GM10266 (cell line): ENCODE measurements around the gene ITGA8.
"Not testable (repeated sequence)": the region's sequence is repeated elsewhere in the genome, so short reads cannot be mapped to it uniquely, and the experiment has no call there.

Experiments
- DNase-seq: peaks from one replicate; pipeline ENCODE4 v3.0.0; 2012; ENCODE audit errors: extremely low spot score
- TF ChIP-seq, protein P1 (sequence below): IDR thresholded peaks from 2 replicates; pipeline ENCODE4 v1.5.1; 2012; ENCODE audit warnings: mild to moderate bottlenecking, low read depth; ENCODE audit not compliant: control insufficient read depth, insufficient read depth; ENCODE audit errors: missing control alignments

Gene ITGA8

DNA sequence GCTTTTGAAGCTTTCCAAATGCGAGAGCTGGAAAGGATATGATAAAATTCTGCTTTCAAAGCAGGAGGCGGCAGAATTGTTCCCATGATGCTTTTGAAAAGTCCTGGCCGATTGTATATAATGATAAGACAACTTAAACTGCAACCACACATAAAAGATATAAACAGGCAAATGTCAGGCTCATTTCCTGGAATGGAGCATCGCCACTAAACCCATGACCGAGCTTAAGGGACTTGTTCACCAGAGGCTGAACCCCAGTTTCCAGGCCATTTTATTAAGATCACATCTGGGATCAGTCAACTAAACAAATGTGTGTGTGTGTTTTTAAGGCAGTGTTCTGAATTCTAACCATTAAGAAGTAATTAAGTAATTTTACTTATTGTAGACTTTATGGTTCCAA lies 131.6 kb downstream of the ITGA8 start:
- no peak for DNase-seq
- TF ChIP-seq, protein P1, sequence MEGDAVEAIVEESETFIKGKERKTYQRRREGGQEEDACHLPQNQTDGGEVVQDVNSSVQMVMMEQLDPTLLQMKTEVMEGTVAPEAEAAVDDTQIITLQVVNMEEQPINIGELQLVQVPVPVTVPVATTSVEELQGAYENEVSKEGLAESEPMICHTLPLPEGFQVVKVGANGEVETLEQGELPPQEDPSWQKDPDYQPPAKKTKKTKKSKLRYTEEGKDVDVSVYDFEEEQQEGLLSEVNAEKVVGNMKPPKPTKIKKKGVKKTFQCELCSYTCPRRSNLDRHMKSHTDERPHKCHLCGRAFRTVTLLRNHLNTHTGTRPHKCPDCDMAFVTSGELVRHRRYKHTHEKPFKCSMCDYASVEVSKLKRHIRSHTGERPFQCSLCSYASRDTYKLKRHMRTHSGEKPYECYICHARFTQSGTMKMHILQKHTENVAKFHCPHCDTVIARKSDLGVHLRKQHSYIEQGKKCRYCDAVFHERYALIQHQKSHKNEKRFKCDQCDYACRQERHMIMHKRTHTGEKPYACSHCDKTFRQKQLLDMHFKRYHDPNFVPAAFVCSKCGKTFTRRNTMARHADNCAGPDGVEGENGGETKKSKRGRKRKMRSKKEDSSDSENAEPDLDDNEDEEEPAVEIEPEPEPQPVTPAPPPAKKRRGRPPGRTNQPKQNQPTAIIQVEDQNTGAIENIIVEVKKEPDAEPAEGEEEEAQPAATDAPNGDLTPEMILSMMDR, result no peak

DNA sequence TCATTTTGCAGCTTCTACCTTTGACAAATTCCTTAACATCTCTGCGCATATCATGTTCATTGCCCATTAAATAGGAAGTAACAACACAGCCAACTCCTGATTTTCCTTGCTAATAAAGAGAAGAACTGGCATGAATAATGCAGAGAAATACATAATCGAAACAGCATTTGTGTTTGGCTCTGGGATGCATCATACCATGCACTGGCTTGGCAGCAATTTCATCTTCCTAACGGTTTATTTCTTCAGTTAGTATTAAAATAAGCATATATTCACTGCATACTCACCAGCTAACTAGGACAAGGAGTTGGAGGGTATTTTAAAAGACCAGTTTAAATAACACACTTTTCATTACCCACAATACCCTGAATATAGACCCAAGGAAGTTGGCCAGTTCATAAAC lies 132.5 kb downstream of the ITGA8 start:
- TF ChIP-seq, protein P1, result no peak

DNA sequence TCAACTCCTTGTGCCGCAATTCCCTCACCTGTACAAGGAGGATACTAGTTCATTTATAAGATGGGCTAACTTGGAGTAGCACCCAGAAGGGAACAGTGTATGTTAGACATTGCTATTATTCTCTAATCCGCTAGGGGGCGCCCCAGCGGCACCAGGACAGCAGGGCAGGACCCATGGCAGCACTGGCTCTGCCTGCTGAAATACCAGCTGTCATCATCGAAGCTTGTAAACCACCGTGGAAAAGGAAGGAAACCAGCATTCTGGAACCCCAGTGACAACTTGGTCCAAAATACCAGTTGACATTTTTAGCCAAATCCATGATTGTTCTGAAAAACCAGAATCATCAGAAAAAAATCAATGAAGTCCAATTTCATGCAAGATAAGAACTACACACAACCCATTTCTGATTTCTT lies 134.4 kb downstream of the ITGA8 start:
- peak; percentile 50 for DNase-seq
- TF ChIP-seq, protein P1, result peak; percentile 70

More for the DNA sequence above, 132.5 kb downstream of the ITGA8 start:
- DNase-seq, result no peak

DNA sequence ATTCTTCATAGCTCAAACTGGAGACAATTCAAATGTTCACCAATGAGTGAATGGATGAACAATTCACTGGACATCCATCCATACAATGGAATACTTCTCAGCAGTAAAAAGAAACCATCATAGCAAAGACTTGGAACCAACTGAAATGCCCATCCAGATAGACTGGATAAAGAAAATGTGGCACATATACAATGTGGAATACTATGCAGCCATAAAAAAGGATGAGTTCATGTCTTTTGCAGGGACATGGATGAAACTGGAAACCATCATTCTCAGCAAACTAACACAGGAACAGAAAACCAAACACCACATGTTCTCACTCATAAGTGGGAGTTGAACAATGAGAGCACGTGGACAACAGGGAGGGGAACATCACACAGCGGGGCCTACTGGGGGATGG lies 136.8 kb downstream of the ITGA8 start:
- DNase-seq, result not testable (repeated sequence)

DNA sequence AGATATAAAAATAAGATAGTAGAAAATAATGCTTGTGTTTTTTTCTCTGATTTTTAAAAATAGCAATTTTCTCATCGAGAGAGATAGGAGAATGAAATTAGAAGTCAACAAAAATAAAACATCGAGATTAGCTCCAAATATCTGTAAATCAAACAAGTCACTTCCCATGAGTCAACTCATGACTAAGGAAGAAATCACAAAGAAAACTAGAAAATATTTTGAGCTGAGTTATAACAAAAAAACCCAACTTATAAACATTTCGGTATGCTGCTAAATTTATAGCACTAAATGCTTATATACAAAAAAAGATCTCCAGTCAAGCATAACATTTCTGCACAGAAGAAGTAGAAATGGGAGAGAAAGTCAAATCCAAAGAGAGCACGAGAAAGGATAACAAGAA lies 140.1 kb downstream of the ITGA8 start:
- TF ChIP-seq, protein P1, result no peak
- no peak for DNase-seq

DNA sequence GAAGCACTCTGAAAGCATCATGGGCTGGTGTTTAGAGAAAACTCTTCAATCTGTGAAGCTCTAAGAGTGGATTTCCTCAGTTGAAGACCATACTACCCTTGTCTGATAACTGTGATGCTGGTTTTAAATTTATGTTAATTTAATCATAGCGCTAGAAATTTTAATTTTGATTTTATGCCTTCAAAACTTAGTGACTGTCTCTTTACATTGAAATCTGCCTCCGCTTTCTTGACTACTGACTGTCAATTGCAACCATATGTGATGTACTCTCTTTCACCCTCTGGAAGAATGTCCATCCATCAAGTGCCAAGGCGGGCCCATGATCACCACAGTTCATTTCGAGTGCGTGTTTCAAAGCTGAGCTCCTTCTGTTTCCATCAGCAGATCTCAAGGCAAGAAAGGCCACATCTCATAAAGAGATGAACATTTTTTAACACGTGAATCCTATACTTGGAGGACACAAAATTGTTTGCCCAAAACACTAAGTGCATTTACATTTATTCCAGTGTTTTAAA lies 147.1 kb downstream of the ITGA8 start:
- TF ChIP-seq, protein P1, result no peak
- no peak for DNase-seq

DNA sequence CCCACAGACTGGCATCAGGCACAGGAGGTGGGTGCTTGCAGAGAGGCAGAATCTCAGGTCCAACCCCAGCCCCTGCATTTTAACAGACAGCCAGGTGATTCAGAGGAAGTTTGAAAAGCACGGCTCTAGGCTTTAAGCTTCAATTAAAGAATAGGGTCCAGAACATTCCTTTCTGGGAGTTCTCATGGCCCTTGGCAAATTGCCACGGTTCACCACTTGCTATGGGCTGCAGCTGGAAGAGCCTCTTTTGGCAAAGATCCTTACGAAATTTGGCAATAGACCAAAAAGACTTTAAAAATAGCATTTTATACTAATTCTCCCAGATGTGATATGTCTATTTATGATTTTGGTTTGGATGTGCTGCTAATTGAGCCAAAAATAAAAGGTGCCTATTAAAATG lies 148.1 kb downstream of the ITGA8 start:
- no peak for DNase-seq

More for the DNA sequence above, 148.1 kb downstream of the ITGA8 start:
- TF ChIP-seq, protein P1, result no peak
